Stimulated activated CD8-positive, alpha-beta memory T cell treated with anti-CD3 and anti-CD28 coated beads, Interleukin-12 subunit alpha, Interleukin-12 subunit beta, amount 100 ng/mL, for 24 hours (primary cell): ENCODE measurements around the gene CCL3.
"Not testable (repeated sequence)": the region's sequence is repeated elsewhere in the genome, so short reads cannot be mapped to it uniquely, and the experiment has no call there.

Experiments used
- DNase-seq: peaks from one replicate; pipeline ENCODE4 v3.0.0-alpha.2; 2020; ENCODE audit errors: extremely low read depth

CCL3 gene

DNA sequence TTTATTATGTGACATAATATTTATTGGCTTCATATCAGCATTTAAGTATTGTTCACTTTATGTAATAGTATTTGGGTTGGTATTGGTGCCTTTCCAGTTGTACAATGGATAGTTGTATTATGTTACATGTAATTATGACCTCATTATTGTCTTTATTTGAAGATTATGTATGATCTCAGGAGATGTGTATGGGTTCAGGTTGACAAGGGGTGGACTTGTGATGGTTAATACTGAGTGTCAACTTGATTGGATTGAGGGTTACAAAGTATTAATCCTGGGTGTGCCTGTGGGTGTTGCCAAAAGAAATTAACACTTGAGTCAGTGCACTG, 25.7 kb upstream of the CCL3 start:
- not testable (repeated sequence) for DNase-seq

- DNase-seq = not testable (repeated sequence)
Observed at GRCh38 chr17:36114971-36115648, 25.2 kb upstream of the CCL3 start.

- not testable (repeated sequence) for DNase-seq
Observed at GRCh38 chr17:36113131-36113530, 23.2 kb upstream of the CCL3 start.

DNA sequence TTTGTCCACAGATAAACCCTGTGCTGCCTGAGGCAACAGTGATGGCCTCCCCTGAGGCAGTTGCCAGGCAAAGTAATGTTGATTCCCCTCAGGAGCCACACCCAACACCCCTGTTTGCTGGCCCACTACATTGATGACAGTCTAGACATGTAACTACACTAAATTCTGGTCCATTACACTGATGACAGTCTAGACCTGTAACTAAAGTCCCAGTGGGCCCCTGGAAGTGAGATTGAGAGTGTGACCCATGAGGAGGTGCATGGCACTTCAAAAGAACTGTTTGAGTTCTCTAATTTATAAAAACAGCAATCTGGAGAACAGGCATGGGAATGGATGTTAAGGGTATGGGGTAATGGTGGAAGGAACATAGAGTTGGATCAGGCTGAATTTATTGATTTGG, 22.6 kb upstream of the CCL3 start:
- DNase-seq = no peak

GRCh38 chr17:36111068-36111490, 21.1 kb upstream of the CCL3 start:
- no peak for DNase-seq

- DNase-seq = not testable (repeated sequence)
Observed at GRCh38 chr17:36108265-36108664, 18.3 kb upstream of the CCL3 start.

- no peak for DNase-seq
Observed at GRCh38 chr17:36107660-36108059, 17.7 kb upstream of the CCL3 start.

GRCh38 chr17:36106493-36106835, 16.5 kb upstream of the CCL3 start:
- no peak for DNase-seq

- DNase-seq = no peak
Observed at GRCh38 chr17:36105781-36106492, 16.0 kb upstream of the CCL3 start.

DNA sequence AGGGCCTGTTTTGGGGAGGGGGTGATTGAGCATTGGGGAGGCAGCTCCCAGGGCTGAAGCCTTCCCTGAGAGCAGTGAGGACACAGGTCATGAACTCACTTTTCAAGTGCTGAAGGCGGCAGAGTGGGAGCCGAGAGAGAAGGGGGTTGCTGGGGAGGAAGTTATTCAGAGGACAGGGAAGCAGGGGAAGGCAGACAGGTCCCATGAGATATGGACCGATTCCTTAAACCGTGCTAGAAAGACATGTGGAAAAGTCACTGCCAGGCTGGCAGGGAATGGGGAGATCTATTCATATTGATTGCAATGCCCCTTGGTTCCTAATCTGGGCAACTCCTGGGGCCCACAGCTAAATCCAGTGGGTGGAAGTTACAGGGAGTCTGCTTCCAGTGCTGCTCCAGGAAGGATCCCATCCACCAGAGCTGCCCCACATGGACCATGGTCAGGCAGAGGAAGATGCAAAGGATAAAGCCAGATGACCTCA, 14.8 kb upstream of the CCL3 start:
- DNase-seq = no peak

DNA sequence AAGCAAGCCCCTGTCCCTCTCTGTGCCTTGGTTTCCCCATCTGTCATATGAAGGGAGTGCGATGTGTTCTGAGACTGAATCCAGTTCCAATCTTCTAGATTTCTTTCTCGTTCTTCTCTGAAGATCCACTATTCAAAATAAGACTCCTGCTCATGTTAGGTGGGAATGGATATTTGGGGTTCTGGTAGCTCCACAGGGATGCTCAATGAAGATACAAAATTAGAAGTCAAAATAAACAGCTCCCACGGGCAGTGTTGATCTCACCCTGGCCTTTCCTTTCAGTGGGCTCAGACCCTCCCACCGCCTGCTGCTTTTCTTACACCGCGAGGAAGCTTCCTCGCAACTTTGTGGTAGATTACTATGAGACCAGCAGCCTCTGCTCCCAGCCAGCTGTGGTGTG, 14.3 kb upstream of the CCL3 start:
- DNase-seq = not testable (repeated sequence)

DNA sequence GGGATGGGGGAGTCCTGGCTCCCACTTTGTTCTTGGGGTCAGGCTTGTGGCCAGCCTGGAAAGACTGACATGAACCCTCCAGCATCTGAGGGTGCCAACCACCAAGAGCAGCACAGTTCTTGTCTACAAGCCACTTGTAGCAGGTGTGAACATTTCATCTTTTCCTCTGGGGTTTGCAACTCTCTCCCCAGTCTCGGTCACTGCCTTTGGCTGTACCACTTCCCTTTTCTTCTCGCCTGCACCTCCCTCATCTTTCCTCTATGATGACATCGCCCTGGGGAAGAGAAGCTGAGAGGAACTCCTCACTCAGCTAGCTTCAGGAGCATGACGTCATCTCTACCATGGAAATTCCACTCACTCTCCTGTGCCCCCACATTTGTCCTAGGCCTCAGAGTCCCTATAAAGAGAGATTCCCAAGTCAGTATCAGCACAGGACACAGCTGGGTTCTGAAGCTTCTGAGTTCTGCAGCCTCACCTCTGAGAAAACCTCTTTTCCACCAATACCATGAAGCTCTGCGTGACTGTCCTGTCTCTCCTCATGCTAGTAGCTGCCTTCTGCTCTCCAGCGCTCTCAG, 13.5 kb upstream of the CCL3 start, which contains the start of gene CCL4:
TSS of gene CCL4 (plus strand) at position 427 of the 575 bp plus-strand sequence. CDS start at position 506, 79 bp downstream.
- not testable (repeated sequence) for DNase-seq

- not testable (repeated sequence) for DNase-seq
Observed at GRCh38 chr17:36099004-36099403, 9.1 kb upstream of the CCL3 start.

DNA sequence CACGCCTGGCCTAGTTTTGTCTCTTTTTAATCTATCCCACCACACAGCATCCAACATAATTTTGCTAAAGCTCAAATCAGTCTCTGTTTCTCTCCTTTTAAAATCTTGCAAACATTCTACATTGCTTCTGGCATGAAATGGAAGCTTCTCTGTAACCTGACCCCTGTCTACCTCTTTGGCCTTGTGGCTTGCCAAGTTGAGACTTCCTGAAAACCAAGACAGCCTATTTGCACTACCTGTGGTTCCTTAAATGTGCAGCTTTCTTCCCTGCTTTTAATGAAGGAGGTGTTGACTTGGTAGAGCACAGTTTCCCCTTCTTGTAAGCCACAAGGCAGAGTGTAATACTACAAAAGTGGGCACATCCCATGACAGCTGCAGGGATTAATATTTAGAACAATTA, 6.0 kb upstream of the CCL3 start:
- no peak for DNase-seq

- no peak for DNase-seq
Observed at GRCh38 chr17:36094746-36095145, 4.8 kb upstream of the CCL3 start.

GRCh38 chr17:36094232-36094631, 4.3 kb upstream of the CCL3 start:
- no peak for DNase-seq

- not testable (repeated sequence) for DNase-seq
Observed at GRCh38 chr17:36092715-36093114, 2.8 kb upstream of the CCL3 start.

- DNase-seq = no peak
Observed at GRCh38 chr17:36092230-36092629, 2.3 kb upstream of the CCL3 start.

DNA sequence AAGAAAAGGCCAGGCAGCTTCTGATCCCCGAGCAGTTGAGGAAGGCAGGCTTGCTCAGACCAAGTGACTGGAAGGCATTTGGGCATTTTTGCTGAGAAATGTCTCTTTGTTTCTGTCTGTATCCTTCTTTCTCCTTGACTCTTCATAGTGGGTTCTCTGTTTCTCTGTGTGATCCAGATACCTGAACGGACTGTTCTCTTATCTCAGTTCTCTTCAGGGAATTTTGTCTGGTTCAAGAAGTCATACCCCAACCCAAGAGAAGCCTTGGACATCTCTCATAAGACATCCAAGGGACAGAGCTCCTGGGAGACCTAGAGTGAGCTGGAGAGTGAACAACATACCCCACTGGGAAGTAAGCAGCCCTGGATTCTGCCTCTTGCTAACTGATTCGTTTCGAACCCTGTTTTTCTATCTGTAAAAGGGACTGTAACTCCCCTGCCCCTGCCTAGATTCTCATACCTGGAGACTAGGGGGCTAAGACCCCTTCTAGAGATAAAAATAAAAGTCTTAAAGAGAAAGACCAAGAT, 541 bp downstream of the CCL3 start:
- no peak for DNase-seq

DNA sequence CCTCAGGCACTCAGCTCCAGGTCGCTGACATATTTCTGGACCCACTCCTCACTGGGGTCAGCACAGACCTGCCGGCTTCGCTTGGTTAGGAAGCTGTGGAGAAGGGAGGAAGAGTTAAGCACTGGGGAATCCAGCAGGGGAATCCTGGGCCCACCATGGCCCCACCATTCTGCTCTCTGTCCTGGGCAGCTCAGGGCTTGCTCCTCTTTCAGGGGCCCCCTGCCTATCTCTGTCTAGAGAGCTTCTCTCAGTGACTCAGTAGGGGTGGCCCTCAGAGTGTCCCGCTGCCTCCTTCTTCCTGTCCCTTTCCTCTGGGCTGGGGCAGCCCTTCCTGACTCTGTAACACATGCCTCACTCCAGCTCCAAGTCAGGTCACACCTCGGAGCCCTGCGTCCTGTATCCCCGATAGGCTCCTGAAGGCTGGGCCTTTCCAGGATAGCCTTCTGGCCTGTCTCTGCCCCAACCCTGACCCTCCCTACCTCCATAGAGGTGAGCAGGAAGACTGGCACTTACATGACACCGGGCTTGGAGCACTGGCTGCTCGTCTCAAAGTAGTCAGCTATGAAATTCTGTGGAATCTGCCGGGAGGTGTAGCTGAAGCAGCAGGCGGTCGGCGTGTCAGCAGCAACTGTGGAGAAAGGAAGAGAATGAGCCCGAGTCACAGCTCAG, 1.1 kb downstream of the CCL3 start:
- no peak for DNase-seq

GRCh38 chr17:36087897-36088572, 1.9 kb downstream of the CCL3 start:
- not testable (repeated sequence) for DNase-seq

DNA sequence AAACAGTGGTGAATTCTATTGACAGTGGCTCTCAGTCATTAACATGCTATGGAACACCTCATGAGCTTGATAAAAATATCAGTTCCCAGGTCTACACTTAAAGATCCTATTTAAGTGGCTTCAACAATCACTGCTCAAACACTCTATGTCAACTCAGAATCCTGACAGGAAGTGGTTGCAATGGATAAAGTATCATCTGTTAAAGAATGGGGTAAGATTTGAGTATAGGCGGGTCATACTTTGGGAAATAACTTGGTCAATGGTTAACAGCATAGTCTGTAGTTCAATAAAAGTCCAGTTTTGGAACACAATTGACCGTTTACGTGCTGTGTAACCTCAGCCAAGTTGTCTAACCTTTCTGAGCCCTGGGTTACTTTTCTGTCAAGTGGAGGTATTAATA, 2.5 kb downstream of the CCL3 start:
- DNase-seq = not testable (repeated sequence)
